ENCODE measurements around the gene LAT.
"Not testable (repeated sequence)": the region's sequence is repeated elsewhere in the genome, so short reads cannot be mapped to it uniquely, and the experiment has no call there.

LAT gene, protein sequence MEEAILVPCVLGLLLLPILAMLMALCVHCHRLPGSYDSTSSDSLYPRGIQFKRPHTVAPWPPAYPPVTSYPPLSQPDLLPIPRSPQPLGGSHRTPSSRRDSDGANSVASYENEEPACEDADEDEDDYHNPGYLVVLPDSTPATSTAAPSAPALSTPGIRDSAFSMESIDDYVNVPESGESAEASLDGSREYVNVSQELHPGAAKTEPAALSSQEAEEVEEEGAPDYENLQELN

DNA sequence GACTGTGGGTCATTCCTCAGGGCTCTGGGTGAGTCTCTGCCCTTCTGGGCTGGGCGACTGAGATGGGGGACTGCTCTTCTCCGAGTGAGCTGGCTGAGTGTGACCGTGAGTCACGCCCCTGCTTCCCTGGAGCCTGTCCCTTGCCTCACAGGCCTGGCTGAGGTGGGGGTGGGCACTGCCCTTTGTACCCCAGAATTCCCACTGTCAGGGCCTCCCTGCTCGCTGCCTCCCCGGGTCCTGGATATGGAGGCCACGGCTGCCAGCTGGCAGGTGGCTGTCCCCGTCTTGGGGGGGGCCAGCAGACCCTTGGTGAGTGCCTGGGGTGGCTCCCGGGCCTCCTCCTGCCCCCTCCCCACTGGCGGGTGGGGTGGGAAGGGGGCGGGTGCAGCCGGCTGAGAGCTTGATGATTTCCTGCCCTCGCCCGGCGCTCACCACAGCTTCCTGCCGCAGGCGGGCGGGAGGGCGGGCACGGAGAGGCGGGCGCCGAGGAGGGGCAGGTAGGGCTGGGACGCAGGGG lies at the start of gene LAT:
LAT (plus strand) TSS at position 434 of the 517 bp plus-strand sequence. CDS start 366 bp downstream, outside the sequence.
- peak within 1 kb of the TSS; percentile 28 to 43 (median 33) for H3K4me3 ChIP-seq
- H3K27ac ChIP-seq: peak within 1 kb of the TSS in 18 of 21 experiments; percentile 21 to 98 (median 77)

DNA sequence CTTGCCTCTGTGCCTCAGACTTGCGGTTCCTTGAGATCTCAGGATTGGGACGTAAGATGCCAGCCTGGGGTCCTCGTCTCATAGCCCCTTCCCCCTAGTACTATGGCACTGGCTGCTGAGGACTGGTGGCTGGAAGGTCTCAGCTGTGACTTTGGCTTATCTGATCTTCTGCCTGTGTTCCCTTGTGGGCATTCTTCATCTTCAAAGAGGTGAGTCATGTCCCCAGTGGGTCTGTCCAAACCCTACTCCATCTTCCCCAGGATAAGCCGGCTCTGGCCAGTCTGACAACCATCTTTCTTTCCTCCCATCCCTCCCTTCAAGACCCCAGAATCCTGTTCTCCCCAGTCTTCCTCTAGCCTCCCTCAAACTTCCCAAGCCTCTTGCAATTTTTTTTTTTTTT lies 49.5 kb upstream of the LAT start:
- no peak overlapping the region for H3K27ac ChIP-seq
- H3K4me3 ChIP-seq: no peak overlapping the region

DNA sequence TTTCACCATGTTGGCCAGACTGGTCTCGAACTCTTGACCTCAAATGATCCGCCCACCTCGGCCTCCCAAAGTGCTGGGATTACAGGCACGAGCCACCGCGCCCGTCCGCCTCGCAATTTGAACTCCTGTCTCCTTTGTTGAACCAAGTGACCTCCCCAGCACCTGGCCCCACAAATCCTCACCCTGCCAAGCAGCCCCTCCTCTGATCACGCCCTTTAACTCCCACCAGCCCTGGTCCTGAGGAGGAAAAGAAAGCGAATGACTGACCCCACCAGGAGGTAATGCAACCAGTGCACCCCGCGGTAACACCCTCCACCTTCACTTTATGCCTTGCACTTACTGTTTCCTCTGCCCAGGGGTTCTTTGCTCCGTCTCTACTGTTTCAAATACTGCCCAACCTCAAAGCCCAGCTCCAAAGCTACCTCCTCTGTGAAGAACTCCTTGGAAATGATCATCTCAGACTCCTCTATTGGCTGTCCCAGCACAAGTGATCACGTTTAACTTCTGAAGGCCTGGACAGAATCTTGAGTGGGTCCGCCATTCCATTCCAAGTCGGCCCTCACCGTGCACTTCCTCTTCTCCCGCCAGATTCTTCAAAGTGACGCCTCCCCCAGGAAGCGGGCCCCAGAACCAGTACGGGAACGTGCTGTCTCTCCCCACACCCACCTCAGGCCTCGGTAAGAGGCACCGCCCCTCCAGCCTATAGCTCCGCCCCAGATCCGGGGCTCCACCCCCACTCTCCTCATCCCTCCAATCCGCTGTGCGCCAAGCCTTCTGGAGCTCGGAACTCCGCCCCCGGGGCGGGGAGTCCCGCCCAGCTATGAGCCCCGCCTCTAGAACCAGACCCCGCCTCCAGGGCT lies 48.7 kb upstream of the LAT start:
- Histone ChIP-seq H3K27ac (no peak overlapping the region), H3K4me3 (peak overlapping the region in 3 of 7 experiments; percentile 4 to 20 (median 18))

DNA sequence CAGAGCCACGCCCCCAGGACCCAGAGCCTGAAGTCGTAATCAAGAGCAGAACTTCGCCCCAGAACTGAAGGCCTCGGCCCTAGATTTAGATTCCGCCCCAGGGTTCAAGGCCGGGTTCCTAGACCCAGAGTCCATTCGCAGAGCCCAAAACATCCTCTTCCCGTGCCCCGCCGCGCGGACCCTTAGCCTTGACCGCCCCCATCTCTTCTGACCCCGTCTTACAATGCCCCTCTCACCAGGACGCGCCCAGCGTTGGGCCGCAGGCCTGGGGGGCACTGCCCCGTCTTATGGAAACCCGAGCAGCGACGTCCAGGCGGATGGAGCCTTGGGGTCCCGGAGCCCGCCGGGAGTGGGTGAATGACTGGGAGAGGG lies 48.1 kb upstream of the LAT start:
- H3K27ac ChIP-seq: no peak overlapping the region
- no peak overlapping the region for H3K4me3 ChIP-seq

DNA sequence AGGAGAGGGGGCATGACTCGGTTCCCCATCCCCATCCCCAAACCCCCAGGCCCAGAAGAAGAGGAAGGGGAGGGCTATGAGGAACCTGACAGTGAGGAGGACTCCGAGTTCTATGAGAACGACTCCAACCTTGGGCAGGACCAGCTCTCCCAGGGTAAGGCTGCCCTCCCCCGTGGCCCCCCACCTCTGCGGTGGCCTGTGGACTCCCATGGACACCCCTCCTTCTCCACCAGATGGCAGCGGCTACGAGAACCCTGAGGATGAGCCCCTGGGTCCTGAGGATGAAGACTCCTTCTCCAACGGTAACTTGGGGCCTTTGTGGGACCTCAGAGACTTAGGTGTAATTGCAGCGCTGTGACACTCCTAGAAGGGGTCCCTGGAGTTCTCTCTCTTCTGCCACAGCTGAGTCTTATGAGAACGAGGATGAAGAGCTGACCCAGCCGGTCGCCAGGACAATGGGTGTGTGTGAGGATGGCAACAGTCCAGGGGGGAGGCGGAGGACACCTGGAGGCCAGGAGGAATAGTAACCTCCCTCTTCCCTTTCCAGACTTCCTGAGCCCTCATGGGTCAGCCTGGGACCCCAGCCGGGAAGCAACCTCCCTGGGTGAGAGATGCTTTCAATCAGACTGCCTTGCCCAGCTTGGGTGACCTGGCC lies 47.5 kb upstream of the LAT start:
- H3K27ac ChIP-seq: no peak overlapping the region

DNA sequence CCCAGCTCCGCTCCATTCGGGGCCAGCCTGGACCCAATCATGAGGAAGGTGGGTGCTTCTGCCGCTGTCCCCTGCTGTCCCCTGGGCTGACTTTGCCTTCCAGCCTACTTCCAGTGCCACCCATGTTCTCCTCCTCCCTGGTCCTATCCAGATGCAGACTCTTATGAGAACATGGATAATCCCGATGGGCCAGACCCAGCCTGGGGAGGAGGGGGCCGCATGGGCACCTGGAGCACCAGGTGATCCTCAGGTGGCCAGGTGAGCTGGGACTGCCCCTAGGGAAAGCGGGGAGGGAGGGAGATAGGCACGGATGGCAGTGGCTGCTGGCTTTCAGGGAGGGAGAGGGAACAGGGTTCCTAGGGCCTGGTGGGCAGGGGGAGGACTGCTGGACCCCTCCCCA lies 46.1 kb upstream of the LAT start:
- no peak overlapping the region for H3K27ac ChIP-seq
- no peak overlapping the region for H3K4me3 ChIP-seq

More for the DNA sequence above, 47.5 kb upstream of the LAT start:
- H3K4me3 ChIP-seq: no peak overlapping the region

DNA sequence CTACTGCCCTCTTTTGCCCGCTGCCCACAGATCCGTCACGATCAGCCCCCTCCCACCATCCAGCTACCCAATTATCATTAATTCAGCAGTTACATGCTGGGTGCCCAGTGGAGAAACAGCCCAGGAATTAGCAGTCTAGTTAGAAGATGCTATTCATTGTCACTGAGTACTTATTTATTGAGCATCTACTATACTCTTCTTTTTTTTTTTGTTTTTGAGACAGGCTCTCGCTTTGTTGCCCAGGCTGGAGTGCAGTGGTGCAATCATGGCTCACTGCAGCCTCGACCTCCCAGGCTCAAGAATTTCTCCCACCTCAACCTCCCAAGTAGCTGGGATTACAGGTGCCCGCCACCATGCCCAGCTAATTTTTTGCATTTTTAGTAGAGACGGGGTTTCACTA lies 45.0 kb upstream of the LAT start:
- not testable (repeated sequence) for H3K4me3 ChIP-seq, H3K27ac ChIP-seq

DNA sequence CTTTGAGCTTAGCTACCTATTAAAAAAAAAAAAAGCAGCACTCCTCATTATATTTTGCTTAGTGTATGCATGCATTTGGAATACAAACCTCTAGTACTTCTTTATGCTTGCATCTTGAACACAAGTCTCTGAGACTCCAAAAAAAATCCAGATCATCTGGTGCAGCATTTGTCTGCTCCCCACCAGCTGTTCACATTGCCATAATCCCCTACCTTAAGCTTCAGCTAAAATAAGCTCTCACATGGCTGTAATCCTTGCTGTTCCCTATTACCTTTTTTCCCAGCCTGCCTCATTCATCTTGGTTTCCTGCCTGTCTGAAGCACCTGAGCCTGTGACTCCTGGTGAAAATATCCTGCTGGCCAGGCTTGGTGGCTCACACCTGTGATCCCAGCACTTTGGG lies 41.6 kb upstream of the LAT start:
- no peak overlapping the region for H3K4me3 ChIP-seq
- no peak overlapping the region for H3K27ac ChIP-seq

DNA sequence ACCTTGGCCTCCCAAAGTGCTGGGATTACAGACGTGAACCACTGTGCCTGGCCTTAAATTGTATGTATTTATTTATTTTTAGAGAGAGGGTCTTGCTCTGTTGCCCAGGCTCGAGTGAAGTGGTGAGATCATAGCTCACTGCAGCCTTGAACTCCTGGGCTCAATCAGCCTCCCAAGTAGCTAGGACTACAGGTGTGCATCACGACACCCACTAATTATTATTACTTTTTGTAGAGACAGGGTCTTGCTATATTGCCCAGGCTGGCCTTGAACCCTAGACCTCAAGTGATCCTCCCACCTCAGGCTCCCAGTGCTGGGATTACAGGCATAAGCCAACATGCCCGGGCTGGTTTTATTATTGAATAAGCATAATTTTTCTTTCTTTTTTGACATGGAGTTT lies 38.2 kb upstream of the LAT start:
- no peak overlapping the region for H3K27ac ChIP-seq
- H3K4me3 ChIP-seq: no peak overlapping the region

DNA sequence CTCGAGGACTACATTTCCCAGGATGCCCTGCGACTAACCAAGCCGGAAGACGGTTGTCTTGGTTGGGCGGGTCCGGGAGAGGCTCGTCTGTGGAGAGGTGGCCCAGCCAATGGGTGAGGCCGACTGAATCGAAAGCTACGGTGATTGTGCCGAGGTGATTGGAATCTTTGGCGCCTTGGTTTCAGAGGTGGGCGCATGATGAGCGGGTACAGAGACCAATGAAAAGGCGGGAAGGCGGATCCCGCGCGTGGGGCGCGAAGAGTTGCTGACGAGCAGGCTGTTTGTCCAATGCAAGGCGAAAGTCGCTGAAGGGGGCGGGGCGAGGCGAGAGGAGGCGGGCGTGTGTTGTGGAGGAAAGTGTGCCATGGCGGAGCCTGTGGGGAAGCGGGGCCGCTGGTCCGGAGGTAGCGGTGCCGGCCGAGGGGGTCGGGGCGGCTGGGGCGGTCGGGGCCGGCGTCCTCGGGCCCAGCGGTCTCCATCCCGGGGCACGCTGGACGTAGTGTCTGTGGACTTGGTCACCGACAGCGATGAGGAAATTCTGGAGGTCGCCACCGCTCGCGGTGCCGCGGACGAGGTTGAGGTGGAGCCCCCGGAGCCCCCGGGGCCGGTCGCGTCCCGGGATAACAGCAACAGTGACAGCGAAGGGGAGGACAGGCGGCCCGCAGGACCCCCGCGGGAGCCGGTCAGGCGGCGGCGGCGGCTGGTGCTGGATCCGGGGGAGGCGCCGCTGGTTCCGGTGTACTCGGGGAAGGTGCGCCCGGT lies 34.0 kb upstream of the LAT start, which contains the start of gene NFATC2IP:
NFATC2IP (plus strand) TSS at position 290 of the 762 bp plus-strand sequence; CDS start at position 365, 75 bp downstream.
- Histone ChIP-seq H3K4me3 (peak within 1 kb of the TSS; percentile 83 to 98 (median 94)), H3K27ac (peak within 1 kb of the TSS; percentile 76 to 94 (median 88))

DNA sequence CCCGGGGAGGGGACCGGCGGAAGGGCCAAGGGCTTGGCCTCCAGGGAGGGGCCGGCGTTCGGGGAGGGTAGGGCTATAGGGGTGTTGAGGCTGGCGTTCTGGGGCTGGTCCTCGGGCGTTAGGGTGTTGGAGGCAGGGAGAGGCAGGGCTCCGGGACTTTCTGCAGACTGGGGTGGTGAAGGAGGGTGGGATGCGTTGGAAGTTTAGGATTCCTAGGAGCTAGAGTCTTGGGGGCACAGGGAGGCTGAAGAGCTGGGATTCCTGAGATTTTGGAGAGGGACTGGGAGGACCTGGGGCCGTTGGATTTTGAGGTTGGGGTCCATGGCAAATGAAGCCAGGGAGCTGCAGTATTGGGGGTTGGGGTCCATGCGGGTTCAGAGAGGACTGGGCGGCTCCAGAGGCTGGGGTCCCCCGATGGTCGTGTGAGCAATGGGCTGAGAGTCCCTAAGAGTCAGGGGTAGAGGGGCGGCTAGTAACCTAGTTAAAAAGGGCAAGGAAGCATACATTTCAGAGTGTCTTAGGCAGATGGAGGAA lies 33.4 kb upstream of the LAT start:
- H3K27ac ChIP-seq: peak overlapping the region; percentile 76 to 94 (median 88)
- peak overlapping the region; percentile 83 to 98 (median 94) for H3K4me3 ChIP-seq

DNA sequence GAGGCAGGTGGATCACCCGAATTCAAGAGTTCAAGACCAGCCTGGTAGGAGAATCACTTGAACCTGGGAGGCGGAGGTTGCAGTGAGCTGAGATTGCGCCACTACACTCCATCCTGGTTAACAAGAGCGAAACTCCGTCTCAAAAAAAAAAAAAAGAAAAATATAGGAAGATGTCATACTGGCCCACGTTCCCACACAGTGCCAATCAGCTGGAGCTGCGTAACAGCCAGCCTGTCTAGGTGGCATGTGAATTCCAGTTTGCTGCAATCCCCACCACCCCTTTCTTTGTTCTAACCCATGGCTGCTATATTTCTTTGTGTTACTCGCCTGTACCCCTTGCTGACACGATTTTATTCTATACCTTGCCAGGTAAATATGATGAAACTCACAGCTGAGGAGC lies 26.6 kb upstream of the LAT start:
- no peak overlapping the region for H3K4me3 ChIP-seq

DNA sequence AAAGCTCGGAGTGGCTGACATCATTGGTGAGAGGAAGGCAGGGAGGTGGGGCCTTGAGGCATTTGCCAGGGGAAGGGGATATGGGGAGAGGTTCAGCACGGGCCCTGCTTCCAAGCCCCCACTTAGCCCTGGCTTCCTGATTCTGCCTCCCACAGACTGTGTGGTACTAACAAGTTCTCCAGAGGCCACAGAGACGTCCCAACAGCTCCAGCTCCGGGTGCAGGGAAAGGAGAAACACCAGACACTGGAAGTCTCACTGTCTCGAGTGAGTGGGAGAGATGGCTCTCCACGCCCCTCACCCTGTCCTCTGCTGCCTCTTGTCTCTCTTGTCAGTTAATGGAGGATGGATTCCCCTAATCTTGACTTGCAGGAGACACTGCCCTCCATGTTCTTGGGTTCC lies 26.0 kb upstream of the LAT start:
- Histone ChIP-seq H3K27ac (no peak overlapping the region), H3K4me3 (no peak overlapping the region)

More for the DNA sequence above, 26.6 kb upstream of the LAT start:
- H3K27ac ChIP-seq: no peak overlapping the region

DNA sequence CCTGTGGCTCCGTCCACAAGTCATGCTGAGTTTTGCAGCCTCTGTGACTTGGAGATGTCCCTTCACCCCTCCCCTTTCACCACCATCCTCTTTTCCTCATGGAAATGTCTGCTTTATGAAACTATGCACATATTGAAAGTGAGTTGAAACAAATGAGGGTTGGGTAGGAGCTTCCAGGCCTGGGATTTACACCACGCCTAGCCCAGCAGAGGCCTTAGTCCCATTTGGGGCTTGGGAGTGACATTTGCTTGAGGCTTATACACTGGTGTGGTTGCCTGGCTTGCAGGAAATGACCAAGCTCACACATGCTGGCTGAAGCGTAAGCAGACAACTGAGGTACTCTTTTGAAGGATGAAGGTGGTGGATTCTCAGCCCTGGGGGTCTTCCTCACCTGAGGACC lies 20.8 kb upstream of the LAT start:
- no peak overlapping the region for H3K27ac ChIP-seq

DNA sequence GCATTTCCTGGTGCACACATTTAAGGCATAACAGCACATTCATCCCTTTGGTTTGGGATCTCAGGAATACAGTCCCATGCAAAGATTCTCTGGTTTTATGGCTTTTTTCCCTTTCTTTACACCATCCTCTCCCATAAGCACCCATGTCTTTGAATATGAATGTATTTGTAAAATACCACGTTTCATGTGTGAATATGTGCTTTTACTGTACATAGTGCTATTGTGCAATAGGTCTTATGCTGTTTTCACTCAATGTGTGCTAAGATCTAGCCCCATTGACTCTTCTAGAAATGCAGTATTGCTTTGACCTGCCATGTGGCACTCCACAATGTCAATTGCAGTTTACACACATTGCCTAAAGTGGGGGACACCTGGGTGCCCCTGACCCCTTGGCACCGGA lies 20.4 kb upstream of the LAT start:
- Histone ChIP-seq H3K27ac (no peak overlapping the region), H3K4me3 (no peak overlapping the region)

More for the DNA sequence above, 20.8 kb upstream of the LAT start:
- no peak overlapping the region for H3K4me3 ChIP-seq

DNA sequence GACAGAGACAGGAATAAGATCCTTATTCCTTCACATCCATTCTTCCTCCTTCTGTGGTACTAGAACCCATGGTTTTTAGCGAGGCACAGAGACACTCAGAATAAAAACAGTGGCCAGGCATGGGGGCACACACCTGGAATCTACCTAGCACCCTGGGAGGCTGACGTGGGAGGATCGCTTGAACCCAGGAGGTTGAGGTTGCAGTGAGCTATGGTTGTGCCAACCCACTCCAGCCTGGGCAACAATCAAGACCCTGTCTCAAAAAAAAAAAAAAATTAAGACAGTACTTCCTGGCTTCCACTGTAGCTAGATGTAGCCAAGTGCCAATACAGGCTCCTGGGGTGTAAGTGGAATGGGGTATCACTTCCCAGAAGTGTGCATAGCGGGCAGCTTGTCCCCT lies 17.7 kb upstream of the LAT start:
- H3K4me3 ChIP-seq: no peak overlapping the region

DNA sequence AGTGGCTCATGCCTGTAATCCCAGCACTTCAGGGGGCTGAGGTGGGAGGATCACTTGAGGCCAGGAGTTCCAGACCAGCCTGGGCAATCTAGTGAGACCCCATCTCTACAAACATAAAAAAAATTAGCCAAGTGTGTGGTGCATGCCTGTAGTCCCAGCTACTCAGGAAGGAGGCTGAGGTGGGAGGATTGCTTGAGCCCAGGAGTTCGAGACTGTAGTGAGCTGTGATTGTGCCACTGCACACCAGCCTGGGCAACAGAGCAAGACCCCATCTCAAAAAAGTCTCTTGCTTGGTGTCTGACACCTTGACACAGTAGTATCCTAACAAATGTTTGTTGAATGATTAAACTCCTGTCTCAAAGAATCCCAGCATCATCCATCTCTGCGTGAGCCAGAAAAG lies 15.2 kb upstream of the LAT start:
- H3K4me3 ChIP-seq, H3K27ac ChIP-seq: not testable (repeated sequence)

More for the DNA sequence above, 17.7 kb upstream of the LAT start:
- H3K27ac ChIP-seq: no peak overlapping the region

DNA sequence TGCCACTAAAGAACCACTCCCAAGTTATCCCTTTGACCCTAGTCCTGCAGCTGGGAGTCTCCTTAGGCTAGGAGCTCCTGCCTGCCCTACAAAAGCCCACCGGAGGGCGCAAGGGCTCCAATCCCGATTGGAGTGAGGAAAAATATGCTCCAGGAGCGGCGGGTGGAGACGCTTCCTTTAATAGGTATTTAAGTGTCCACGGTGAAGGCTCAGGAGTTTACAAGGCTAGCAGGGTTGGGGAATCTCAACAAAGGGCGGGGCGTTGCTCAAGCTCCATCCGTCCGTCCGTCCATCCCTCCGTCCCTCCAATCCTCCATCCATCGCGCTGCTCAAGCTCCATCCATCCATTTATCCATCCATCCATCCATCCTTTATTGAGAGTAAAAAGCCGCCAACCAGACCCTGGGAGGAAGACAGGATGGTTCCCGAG lies 10.8 kb upstream of the LAT start:
- peak overlapping the region; percentile 57 to 91 (median 81) for H3K27ac ChIP-seq

More for the DNA sequence above, 10.8 kb upstream of the LAT start:
- peak overlapping the region; percentile 77 to 100 (median 87) for H3K4me3 ChIP-seq
